H9 (cell line): Measurements from ENCODE around the gene MT3. TPM values are rescaled to one million over a fixed set of nuclear protein-coding genes. Genes with fewer than 3 reads are reported as not detected.

Experiments used
- DNase-seq: peaks from one replicate; pipeline ENCODE4 v3.0.0-alpha.2; 2017
- H2AFZ ChIP-seq: one replicate; pipeline ENCODE4 v1.6.1; 2013; ENCODE audit warnings: mild to moderate bottlenecking, low read length, control low read depth, moderate library complexity
- H2AK5ac ChIP-seq: 2 replicates; pipeline ENCODE4 v1.6.1; 2013; ENCODE audit warnings: low read length, control low read depth, mixed read lengths; ENCODE audit not compliant: insufficient read length
- H2BK120ac ChIP-seq: one replicate; pipeline ENCODE4 v1.6.1; 2013; ENCODE audit warnings: low read depth, mild to moderate bottlenecking, low read length, control low read depth, inconsistent platforms; ENCODE audit not compliant: poor library complexity, severe bottlenecking
- H2BK12ac ChIP-seq: 2 replicates; pipeline ENCODE4 v1.6.1; 2013; ENCODE audit warnings: low read length, control low read depth, mixed read lengths, low read depth; ENCODE audit not compliant: insufficient read length
- H2BK15ac ChIP-seq: 2 replicates; pipeline ENCODE4 v1.6.1; 2013; ENCODE audit warnings: low read depth, low read length, control low read depth
- H2BK20ac ChIP-seq: one replicate; pipeline ENCODE4 v1.6.1; 2013; ENCODE audit warnings: low read depth, mild to moderate bottlenecking, low read length, control low read depth, inconsistent platforms; ENCODE audit not compliant: poor library complexity, severe bottlenecking
- H2BK5ac ChIP-seq: 2 replicates; pipeline ENCODE4 v1.6.1; 2013; ENCODE audit warnings: low read length, control low read depth, mixed read lengths; ENCODE audit not compliant: insufficient read length
- H3K14ac ChIP-seq: 2 replicates; pipeline ENCODE4 v1.6.1; 2013; ENCODE audit warnings: low read length, control low read depth; ENCODE audit not compliant: insufficient read depth
- H3K18ac ChIP-seq: 2 replicates; pipeline ENCODE4 v1.6.1; 2013; ENCODE audit warnings: low read depth, mild to moderate bottlenecking, mixed read lengths, low read length, control low read depth; ENCODE audit not compliant: insufficient read length
- H3K23ac ChIP-seq: 2 replicates; pipeline ENCODE4 v1.6.1; 2013; ENCODE audit warnings: low read length, control low read depth, mixed read lengths, low read depth; ENCODE audit not compliant: insufficient read length
- H3K23me2 ChIP-seq: 2 replicates; pipeline ENCODE4 v1.6.1; 2013; ENCODE audit warnings: low read depth, mild to moderate bottlenecking, mixed read lengths, low read length, control low read depth; ENCODE audit not compliant: insufficient read length, poor library complexity, severe bottlenecking
- H3K27ac ChIP-seq: 2 replicates; pipeline ENCODE4 v1.5.1; 2013; ENCODE audit warnings: low read length, control low read depth, mixed read lengths, low read depth; ENCODE audit not compliant: insufficient read length
- H3K27me3 ChIP-seq: 2 replicates; pipeline ENCODE4 v1.6.1; 2013; ENCODE audit warnings: low read length, control low read depth, inconsistent platforms; ENCODE audit not compliant: insufficient read depth
- H3K4ac ChIP-seq: 2 replicates; pipeline ENCODE4 v1.6.1; 2013; ENCODE audit warnings: low read depth, mild to moderate bottlenecking, control low read depth, inconsistent platforms, low read length, moderate library complexity
- H3K4me1 ChIP-seq: 2 replicates; pipeline ENCODE4 v1.6.1; 2013; ENCODE audit warnings: low read length, control low read depth, inconsistent platforms; ENCODE audit not compliant: insufficient read depth
- H3K4me2 ChIP-seq: 2 replicates; pipeline ENCODE4 v1.6.1; 2013; ENCODE audit warnings: low read length, control low read depth, mixed read lengths; ENCODE audit not compliant: insufficient read length, insufficient read depth
- H3K56ac ChIP-seq: 2 replicates; pipeline ENCODE4 v1.6.1; 2013; ENCODE audit warnings: low read depth, mild to moderate bottlenecking, mixed read lengths, low read length, control low read depth; ENCODE audit not compliant: insufficient read length
- H3K79me1 ChIP-seq: 2 replicates; pipeline ENCODE4 v1.6.1; 2013; ENCODE audit warnings: low read depth, mild to moderate bottlenecking, moderate library complexity, low read length, control low read depth, inconsistent platforms; ENCODE audit not compliant: insufficient read depth, poor library complexity, severe bottlenecking
- H3K79me2 ChIP-seq: 2 replicates; pipeline ENCODE4 v1.6.1; 2013; ENCODE audit warnings: low read length, control low read depth, inconsistent platforms; ENCODE audit not compliant: insufficient read depth
- H3K9ac ChIP-seq: 2 replicates; pipeline ENCODE4 v1.6.1; 2013; ENCODE audit warnings: low read length, control low read depth, mixed read lengths; ENCODE audit not compliant: insufficient read length; ENCODE audit errors: extremely low read depth
- H3K9me3 ChIP-seq: one replicate; pipeline ENCODE4 v1.6.1; 2013; ENCODE audit warnings: low read depth, low read length, inconsistent platforms; ENCODE audit not compliant: control insufficient read depth
- H3T11ph ChIP-seq: one replicate; pipeline ENCODE4 v1.6.1; 2013; ENCODE audit warnings: mild to moderate bottlenecking, low read length, control low read depth, inconsistent platforms
- H4K20me1 ChIP-seq: one replicate; pipeline ENCODE4 v1.6.1; 2013; ENCODE audit not compliant: control insufficient read depth, insufficient read length, insufficient read depth
- H4K5ac ChIP-seq: 2 replicates; pipeline ENCODE4 v1.6.1; 2013; ENCODE audit warnings: low read depth, mild to moderate bottlenecking, mixed read lengths, low read length, control low read depth; ENCODE audit not compliant: insufficient read length
- H4K8ac ChIP-seq: replicated peaks from 2 replicates; pipeline ENCODE4 v1.6.1; 2013; ENCODE audit warnings: low read length, control low read depth, mixed read lengths, low read depth; ENCODE audit not compliant: insufficient read length
- H4K91ac ChIP-seq: 2 replicates; pipeline ENCODE4 v1.6.1; 2013; ENCODE audit warnings: low read depth, mild to moderate bottlenecking, moderate library complexity, mixed read lengths, low read length, control low read depth; ENCODE audit not compliant: insufficient read length
- H3K27ac Mint-ChIP-seq, 3 experiments: 2 replicates in 2 of 3; 3 replicates in 1 of 3; pipeline ENCODE4 v1.8.0; 2020 to 2021; ENCODE audit warnings: mixed read lengths in 3 of 3, mild to moderate bottlenecking in 1 of 3, moderate library complexity in 1 of 3
- H3K27me3 Mint-ChIP-seq: 2 replicates; pipeline ENCODE4 v1.8.0; 2021; ENCODE audit warnings: low read depth, mild to moderate bottlenecking, moderate library complexity, mixed read lengths
- H3K36me3 Mint-ChIP-seq, 3 experiments: 2 replicates in 2 of 3; 3 replicates in 1 of 3; pipeline ENCODE4 v1.8.0; 2020 to 2021; ENCODE audit warnings: low read depth in 3 of 3, mixed read lengths in 3 of 3; ENCODE audit not compliant: insufficient read depth in 1 of 3
- H3K4me1 Mint-ChIP-seq, 2 experiments: 2 replicates each; pipeline ENCODE4 v1.8.0; 2020; ENCODE audit warnings: mixed read lengths in 2 of 2
- H3K4me3 Mint-ChIP-seq, 2 experiments: 2 replicates in 1 of 2; 3 replicates in 1 of 2; pipeline ENCODE4 v1.8.0; 2020 to 2021; ENCODE audit warnings: mild to moderate bottlenecking in 2 of 2, mixed read lengths in 2 of 2, moderate library complexity in 1 of 2
- H3K9me3 Mint-ChIP-seq, 2 experiments: 2 replicates in 1 of 2; 3 replicates in 1 of 2; pipeline ENCODE4 v1.8.0; 2020; ENCODE audit warnings: mild to moderate bottlenecking in 2 of 2, mixed read lengths in 2 of 2, moderate library complexity in 1 of 2
- WGBS: extraction: QIAGEN DNeasy Blood & Tissue Kit; methylation state at CpG from one replicate; pipeline ENCODE4 v1.1.7; 2013; ENCODE audit warnings: missing lambda C conversion rate, low lambda C conversion rate, mixed read lengths; ENCODE audit not compliant: insufficient read length; ENCODE audit errors: extremely low coverage; 5-methylcytosine and 5-hydroxymethylcytosine counted together
- total RNA-seq: library from RNA; stranded (reverse); gene quantifications from 2 replicates; pipeline ENCODE4 v1.2.1, GENCODE V29; 2021
- TF ChIP-seq, protein P1 (sequence below): fragments of 200-600 bp; sonication (generic); conservative IDR thresholded peaks from 3 replicates; pipeline ENCODE4 v1.8.0; 2021; ENCODE audit warnings: antibody characterized with exemption, mild to moderate bottlenecking

MT3 gene
- total RNA-seq, 1 experiment from 2014 or later: not detected

GRCh38 chr16:56601325-56601724 lies 12.0 kb downstream of the MT3 start:
- no peak overlapping the region for H3T11ph ChIP-seq
- Mint-ChIP-seq H3K27ac (no peak overlapping the region), H3K4me1 (peaks cover 4 to 5% of the 10 kb centered on the region in 2 experiments; a peak in 1 of 4 replicates), H3K36me3 (no peaks in the 10 kb centered on the region), H3K4me3 (no peak overlapping the region), H3K9me3 (peaks cover 0 to 3% of the 10 kb centered on the region in 2 experiments; a peak in 1 of 5 replicates), H3K27me3 (peaks cover 51% of the 10 kb centered on the region)
- no peak overlapping the region for H2BK12ac ChIP-seq
- no peak overlapping the region for H2BK120ac ChIP-seq
- H3K23ac ChIP-seq: no peak overlapping the region
- WGBS: no CpG with 5 or more reads among the region's 9 CpGs
- H3K9ac ChIP-seq: no peak overlapping the region
- no peak overlapping the region for H2BK15ac ChIP-seq
- H4K20me1 ChIP-seq: no peaks in the 10 kb centered on the region
- H2BK20ac ChIP-seq: no peak overlapping the region
- no peaks in the 10 kb centered on the region for H3K79me2 ChIP-seq
- no peak overlapping the region for H2AFZ ChIP-seq
- H3K23me2 ChIP-seq: no peaks in the 10 kb centered on the region
- no peak overlapping the region for H2AK5ac ChIP-seq
- H3K4ac ChIP-seq: no peak overlapping the region
- no peak overlapping the region for H4K91ac ChIP-seq
- H4K8ac ChIP-seq: no peak overlapping the region
- TF ChIP-seq, protein P1, sequence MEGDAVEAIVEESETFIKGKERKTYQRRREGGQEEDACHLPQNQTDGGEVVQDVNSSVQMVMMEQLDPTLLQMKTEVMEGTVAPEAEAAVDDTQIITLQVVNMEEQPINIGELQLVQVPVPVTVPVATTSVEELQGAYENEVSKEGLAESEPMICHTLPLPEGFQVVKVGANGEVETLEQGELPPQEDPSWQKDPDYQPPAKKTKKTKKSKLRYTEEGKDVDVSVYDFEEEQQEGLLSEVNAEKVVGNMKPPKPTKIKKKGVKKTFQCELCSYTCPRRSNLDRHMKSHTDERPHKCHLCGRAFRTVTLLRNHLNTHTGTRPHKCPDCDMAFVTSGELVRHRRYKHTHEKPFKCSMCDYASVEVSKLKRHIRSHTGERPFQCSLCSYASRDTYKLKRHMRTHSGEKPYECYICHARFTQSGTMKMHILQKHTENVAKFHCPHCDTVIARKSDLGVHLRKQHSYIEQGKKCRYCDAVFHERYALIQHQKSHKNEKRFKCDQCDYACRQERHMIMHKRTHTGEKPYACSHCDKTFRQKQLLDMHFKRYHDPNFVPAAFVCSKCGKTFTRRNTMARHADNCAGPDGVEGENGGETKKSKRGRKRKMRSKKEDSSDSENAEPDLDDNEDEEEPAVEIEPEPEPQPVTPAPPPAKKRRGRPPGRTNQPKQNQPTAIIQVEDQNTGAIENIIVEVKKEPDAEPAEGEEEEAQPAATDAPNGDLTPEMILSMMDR: no peak
- no peak overlapping the region for H4K5ac ChIP-seq
- no peaks in the 10 kb centered on the region for H3K9me3 ChIP-seq
- no peaks in the 10 kb centered on the region for H3K27me3 ChIP-seq
- no peak overlapping the region for H3K27ac ChIP-seq
- H3K56ac ChIP-seq: no peak overlapping the region
- H3K79me1 ChIP-seq: no peaks in the 10 kb centered on the region
- H2BK5ac ChIP-seq: no peak overlapping the region
- no peak for DNase-seq
- no peak overlapping the region for H3K14ac ChIP-seq
- no peak overlapping the region for H3K18ac ChIP-seq
- H3K4me1 ChIP-seq: no peaks in the 10 kb centered on the region
- no peak overlapping the region for H3K4me2 ChIP-seq
